ENCODE data around the gene TPP2.

TPP2 gene

GRCh38 chr13:102675115-102675514, 78.3 kb downstream of the TPP2 start:
- Mint-ChIP-seq H3K9me3 (peaks cover 9% of the 10 kb centered on the region), H3K27me3 (ENCODE audit: low read depth) (no peaks in the 10 kb centered on the region), H3K4me3 (no peak overlapping the region), H3K27ac (no peak overlapping the region), H3K4me1 (no peaks in the 10 kb centered on the region), H3K36me3 (ENCODE audit: low read depth) (peaks cover 70% of the 10 kb centered on the region)
- TF ChIP-seq, protein P1, sequence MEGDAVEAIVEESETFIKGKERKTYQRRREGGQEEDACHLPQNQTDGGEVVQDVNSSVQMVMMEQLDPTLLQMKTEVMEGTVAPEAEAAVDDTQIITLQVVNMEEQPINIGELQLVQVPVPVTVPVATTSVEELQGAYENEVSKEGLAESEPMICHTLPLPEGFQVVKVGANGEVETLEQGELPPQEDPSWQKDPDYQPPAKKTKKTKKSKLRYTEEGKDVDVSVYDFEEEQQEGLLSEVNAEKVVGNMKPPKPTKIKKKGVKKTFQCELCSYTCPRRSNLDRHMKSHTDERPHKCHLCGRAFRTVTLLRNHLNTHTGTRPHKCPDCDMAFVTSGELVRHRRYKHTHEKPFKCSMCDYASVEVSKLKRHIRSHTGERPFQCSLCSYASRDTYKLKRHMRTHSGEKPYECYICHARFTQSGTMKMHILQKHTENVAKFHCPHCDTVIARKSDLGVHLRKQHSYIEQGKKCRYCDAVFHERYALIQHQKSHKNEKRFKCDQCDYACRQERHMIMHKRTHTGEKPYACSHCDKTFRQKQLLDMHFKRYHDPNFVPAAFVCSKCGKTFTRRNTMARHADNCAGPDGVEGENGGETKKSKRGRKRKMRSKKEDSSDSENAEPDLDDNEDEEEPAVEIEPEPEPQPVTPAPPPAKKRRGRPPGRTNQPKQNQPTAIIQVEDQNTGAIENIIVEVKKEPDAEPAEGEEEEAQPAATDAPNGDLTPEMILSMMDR (IDR thresholded peaks at IDR 0.05; ENCODE audit: unreplicated experiment in 3 of 3), result no peak

DNA sequence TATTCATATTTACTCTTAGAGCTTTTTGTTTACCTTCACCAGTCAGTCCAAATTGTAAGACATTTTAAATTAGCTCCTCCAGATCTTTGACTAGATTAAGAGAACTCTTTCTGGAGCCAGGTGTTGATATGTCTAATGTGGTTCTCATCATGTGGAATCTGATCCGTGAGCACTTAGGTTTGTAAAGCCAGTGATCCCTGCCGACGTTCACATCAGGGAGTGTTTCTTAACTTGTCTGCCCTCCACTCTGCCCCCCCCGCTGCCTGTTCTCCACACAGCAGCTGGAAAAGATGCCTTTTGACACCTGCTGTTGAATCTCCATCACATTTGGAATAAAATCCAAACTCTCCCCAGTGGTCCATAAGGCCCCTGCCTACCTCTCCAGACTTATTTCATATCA, 80.3 kb downstream of the TPP2 start:
- Mint-ChIP-seq H3K27me3 (ENCODE audit: low read depth) (no peaks in the 10 kb centered on the region), H3K27ac (no peak overlapping the region), H3K4me1 (no peaks in the 10 kb centered on the region), H3K4me3 (no peak overlapping the region), H3K36me3 (ENCODE audit: low read depth) (peaks cover 59% of the 10 kb centered on the region), H3K9me3 (no peaks in the 10 kb centered on the region)
- TF ChIP-seq, protein P1 (IDR thresholded peaks at IDR 0.05; ENCODE audit: unreplicated experiment in 3 of 3), result no peak

- no peaks in the 10 kb centered on the region for H3K9me3 Mint-ChIP-seq
- peaks cover 50% of the 10 kb centered on the region for H3K36me3 Mint-ChIP-seq (ENCODE audit: low read depth)
- H3K4me1 Mint-ChIP-seq, result peaks cover 5% of the 10 kb centered on the region
- no peak overlapping the region for H3K27ac Mint-ChIP-seq
- H3K4me3 Mint-ChIP-seq, result no peak overlapping the region
- TF ChIP-seq, protein P1 (IDR thresholded peaks at IDR 0.05; ENCODE audit: unreplicated experiment in 3 of 3), result no peak
- H3K27me3 Mint-ChIP-seq (ENCODE audit: low read depth), result no peaks in the 10 kb centered on the region
Observed at GRCh38 chr13:102678339-102679107, 81.7 kb downstream of the TPP2 start.

- H3K36me3 Mint-ChIP-seq (ENCODE audit: low read depth), result peaks cover 43% of the 10 kb centered on the region
- peaks cover 8% of the 10 kb centered on the region for H3K4me1 Mint-ChIP-seq
- TF ChIP-seq, protein P1 (IDR thresholded peaks at IDR 0.05; ENCODE audit: unreplicated experiment in 3 of 3), result no peak
- no peaks in the 10 kb centered on the region for H3K27me3 Mint-ChIP-seq (ENCODE audit: low read depth)
- H3K4me3 Mint-ChIP-seq, result no peak overlapping the region
- peak overlapping the region in 1 of 3 experiments; percentile 40 for H3K27ac Mint-ChIP-seq
- H3K9me3 Mint-ChIP-seq, result no peaks in the 10 kb centered on the region
Observed at GRCh38 chr13:102679449-102680132, 82.8 kb downstream of the TPP2 start.

GRCh38 chr13:102680133-102680717, 83.4 kb downstream of the TPP2 start:
- no peaks in the 10 kb centered on the region for H3K9me3 Mint-ChIP-seq
- no peak overlapping the region for H3K27ac Mint-ChIP-seq
- no peak overlapping the region for H3K4me3 Mint-ChIP-seq
- peaks cover 8% of the 10 kb centered on the region for H3K4me1 Mint-ChIP-seq
- no peaks in the 10 kb centered on the region for H3K27me3 Mint-ChIP-seq (ENCODE audit: low read depth)
- TF ChIP-seq, protein P1 (IDR thresholded peaks at IDR 0.05; ENCODE audit: unreplicated experiment in 3 of 3), result no peak
- peaks cover 40% of the 10 kb centered on the region for H3K36me3 Mint-ChIP-seq (ENCODE audit: low read depth)
